H9 (cell line): Measurements from ENCODE around the gene IGLON5. TPM values are rescaled to one million over a fixed set of nuclear protein-coding genes. Genes with fewer than 3 reads are reported as not detected.
A peak's percentile ranks its signal among the peaks of the same experiment; 100 is the strongest.

Experiments used
- DNase-seq: peaks from one replicate; pipeline ENCODE4 v3.0.0-alpha.2; 2017
- H2AFZ ChIP-seq: one replicate; pipeline ENCODE4 v1.6.1; 2013; ENCODE audit warnings: mild to moderate bottlenecking, low read length, control low read depth, moderate library complexity
- H2AK5ac ChIP-seq: 2 replicates; pipeline ENCODE4 v1.6.1; 2013; ENCODE audit warnings: low read length, control low read depth, mixed read lengths; ENCODE audit not compliant: insufficient read length
- H2BK120ac ChIP-seq: one replicate; pipeline ENCODE4 v1.6.1; 2013; ENCODE audit warnings: low read depth, mild to moderate bottlenecking, low read length, control low read depth, inconsistent platforms; ENCODE audit not compliant: poor library complexity, severe bottlenecking
- H2BK12ac ChIP-seq: 2 replicates; pipeline ENCODE4 v1.6.1; 2013; ENCODE audit warnings: low read length, control low read depth, mixed read lengths, low read depth; ENCODE audit not compliant: insufficient read length
- H2BK15ac ChIP-seq: 2 replicates; pipeline ENCODE4 v1.6.1; 2013; ENCODE audit warnings: low read depth, low read length, control low read depth
- H2BK20ac ChIP-seq: one replicate; pipeline ENCODE4 v1.6.1; 2013; ENCODE audit warnings: low read depth, mild to moderate bottlenecking, low read length, control low read depth, inconsistent platforms; ENCODE audit not compliant: poor library complexity, severe bottlenecking
- H2BK5ac ChIP-seq: 2 replicates; pipeline ENCODE4 v1.6.1; 2013; ENCODE audit warnings: low read length, control low read depth, mixed read lengths; ENCODE audit not compliant: insufficient read length
- H3K14ac ChIP-seq: 2 replicates; pipeline ENCODE4 v1.6.1; 2013; ENCODE audit warnings: low read length, control low read depth; ENCODE audit not compliant: insufficient read depth
- H3K18ac ChIP-seq: 2 replicates; pipeline ENCODE4 v1.6.1; 2013; ENCODE audit warnings: low read depth, mild to moderate bottlenecking, mixed read lengths, low read length, control low read depth; ENCODE audit not compliant: insufficient read length
- H3K23ac ChIP-seq: 2 replicates; pipeline ENCODE4 v1.6.1; 2013; ENCODE audit warnings: low read length, control low read depth, mixed read lengths, low read depth; ENCODE audit not compliant: insufficient read length
- H3K23me2 ChIP-seq: 2 replicates; pipeline ENCODE4 v1.6.1; 2013; ENCODE audit warnings: low read depth, mild to moderate bottlenecking, mixed read lengths, low read length, control low read depth; ENCODE audit not compliant: insufficient read length, poor library complexity, severe bottlenecking
- H3K27ac ChIP-seq: 2 replicates; pipeline ENCODE4 v1.5.1; 2013; ENCODE audit warnings: low read length, control low read depth, mixed read lengths, low read depth; ENCODE audit not compliant: insufficient read length
- H3K27me3 ChIP-seq: 2 replicates; pipeline ENCODE4 v1.6.1; 2013; ENCODE audit warnings: low read length, control low read depth, inconsistent platforms; ENCODE audit not compliant: insufficient read depth
- H3K4ac ChIP-seq: 2 replicates; pipeline ENCODE4 v1.6.1; 2013; ENCODE audit warnings: low read depth, mild to moderate bottlenecking, control low read depth, inconsistent platforms, low read length, moderate library complexity
- H3K4me1 ChIP-seq: 2 replicates; pipeline ENCODE4 v1.6.1; 2013; ENCODE audit warnings: low read length, control low read depth, inconsistent platforms; ENCODE audit not compliant: insufficient read depth
- H3K4me2 ChIP-seq: 2 replicates; pipeline ENCODE4 v1.6.1; 2013; ENCODE audit warnings: low read length, control low read depth, mixed read lengths; ENCODE audit not compliant: insufficient read length, insufficient read depth
- H3K56ac ChIP-seq: 2 replicates; pipeline ENCODE4 v1.6.1; 2013; ENCODE audit warnings: low read depth, mild to moderate bottlenecking, mixed read lengths, low read length, control low read depth; ENCODE audit not compliant: insufficient read length
- H3K79me1 ChIP-seq: 2 replicates; pipeline ENCODE4 v1.6.1; 2013; ENCODE audit warnings: low read depth, mild to moderate bottlenecking, moderate library complexity, low read length, control low read depth, inconsistent platforms; ENCODE audit not compliant: insufficient read depth, poor library complexity, severe bottlenecking
- H3K79me2 ChIP-seq: 2 replicates; pipeline ENCODE4 v1.6.1; 2013; ENCODE audit warnings: low read length, control low read depth, inconsistent platforms; ENCODE audit not compliant: insufficient read depth
- H3K9ac ChIP-seq: 2 replicates; pipeline ENCODE4 v1.6.1; 2013; ENCODE audit warnings: low read length, control low read depth, mixed read lengths; ENCODE audit not compliant: insufficient read length; ENCODE audit errors: extremely low read depth
- H3K9me3 ChIP-seq: one replicate; pipeline ENCODE4 v1.6.1; 2013; ENCODE audit warnings: low read depth, low read length, inconsistent platforms; ENCODE audit not compliant: control insufficient read depth
- H3T11ph ChIP-seq: one replicate; pipeline ENCODE4 v1.6.1; 2013; ENCODE audit warnings: mild to moderate bottlenecking, low read length, control low read depth, inconsistent platforms
- H4K20me1 ChIP-seq: one replicate; pipeline ENCODE4 v1.6.1; 2013; ENCODE audit not compliant: control insufficient read depth, insufficient read length, insufficient read depth
- H4K5ac ChIP-seq: 2 replicates; pipeline ENCODE4 v1.6.1; 2013; ENCODE audit warnings: low read depth, mild to moderate bottlenecking, mixed read lengths, low read length, control low read depth; ENCODE audit not compliant: insufficient read length
- H4K8ac ChIP-seq: replicated peaks from 2 replicates; pipeline ENCODE4 v1.6.1; 2013; ENCODE audit warnings: low read length, control low read depth, mixed read lengths, low read depth; ENCODE audit not compliant: insufficient read length
- H4K91ac ChIP-seq: 2 replicates; pipeline ENCODE4 v1.6.1; 2013; ENCODE audit warnings: low read depth, mild to moderate bottlenecking, moderate library complexity, mixed read lengths, low read length, control low read depth; ENCODE audit not compliant: insufficient read length
- H3K27ac Mint-ChIP-seq, 3 experiments: 2 replicates in 2 of 3; 3 replicates in 1 of 3; pipeline ENCODE4 v1.8.0; 2020 to 2021; ENCODE audit warnings: mixed read lengths in 3 of 3, mild to moderate bottlenecking in 1 of 3, moderate library complexity in 1 of 3
- H3K27me3 Mint-ChIP-seq: 2 replicates; pipeline ENCODE4 v1.8.0; 2021; ENCODE audit warnings: low read depth, mild to moderate bottlenecking, moderate library complexity, mixed read lengths
- H3K36me3 Mint-ChIP-seq, 3 experiments: 2 replicates in 2 of 3; 3 replicates in 1 of 3; pipeline ENCODE4 v1.8.0; 2020 to 2021; ENCODE audit warnings: low read depth in 3 of 3, mixed read lengths in 3 of 3; ENCODE audit not compliant: insufficient read depth in 1 of 3
- H3K4me1 Mint-ChIP-seq, 2 experiments: 2 replicates each; pipeline ENCODE4 v1.8.0; 2020; ENCODE audit warnings: mixed read lengths in 2 of 2
- H3K4me3 Mint-ChIP-seq, 2 experiments: 2 replicates in 1 of 2; 3 replicates in 1 of 2; pipeline ENCODE4 v1.8.0; 2020 to 2021; ENCODE audit warnings: mild to moderate bottlenecking in 2 of 2, mixed read lengths in 2 of 2, moderate library complexity in 1 of 2
- H3K9me3 Mint-ChIP-seq, 2 experiments: 2 replicates in 1 of 2; 3 replicates in 1 of 2; pipeline ENCODE4 v1.8.0; 2020; ENCODE audit warnings: mild to moderate bottlenecking in 2 of 2, mixed read lengths in 2 of 2, moderate library complexity in 1 of 2
- CTCF ChIP-seq: fragments of 200-600 bp; sonication (generic); conservative IDR thresholded peaks from 3 replicates; pipeline ENCODE4 v1.8.0; 2021; ENCODE audit warnings: antibody characterized with exemption, mild to moderate bottlenecking
- WGBS: extraction: QIAGEN DNeasy Blood & Tissue Kit; methylation state at CpG from one replicate; pipeline ENCODE4 v1.1.7; 2013; ENCODE audit warnings: missing lambda C conversion rate, low lambda C conversion rate, mixed read lengths; ENCODE audit not compliant: insufficient read length; ENCODE audit errors: extremely low coverage; 5-methylcytosine and 5-hydroxymethylcytosine counted together
- total RNA-seq: library from RNA; stranded (reverse); gene quantifications from 2 replicates; pipeline ENCODE4 v1.2.1, GENCODE V29; 2021

IGLON5 gene
- total RNA-seq, 1 experiment from 2014 or later = 41.4 TPM

GRCh38 chr19:51337861-51338562 is 26.6 kb downstream of the IGLON5 start:
- Histone ChIP-seq H3K23ac (no peak overlapping the region), H4K20me1 (no peaks in the 10 kb centered on the region), H3K14ac (no peak overlapping the region), H4K8ac (no peak overlapping the region), H2BK12ac (no peak overlapping the region), H3K79me2 (no peaks in the 10 kb centered on the region), H3K79me1 (no peaks in the 10 kb centered on the region), H3K27me3 (no peaks in the 10 kb centered on the region), H3K56ac (no peak overlapping the region), H3K27ac (no peak overlapping the region), H3K4ac (no peak overlapping the region), H2BK15ac (no peak overlapping the region), H2AK5ac (no peak overlapping the region), H3K23me2 (peaks cover 6% of the 10 kb centered on the region), H3T11ph (no peak overlapping the region), H3K9ac (no peak overlapping the region), H2BK20ac (no peak overlapping the region), H3K4me1 (peaks cover 14% of the 10 kb centered on the region), H2AFZ (no peak overlapping the region), H3K18ac (no peak overlapping the region), H3K4me2 (peak overlapping the region; percentile 81), H4K5ac (no peak overlapping the region), H2BK120ac (no peak overlapping the region), H3K9me3 (no peaks in the 10 kb centered on the region), H2BK5ac (no peak overlapping the region), H4K91ac (no peak overlapping the region)
- H3K36me3 Mint-ChIP-seq = peaks cover 10 to 20% (median 17%) of the 10 kb centered on the region in 3 experiments
- no CpG with 5 or more reads among the region's 19 CpGs for WGBS
- no peak; the same call in 2 of the 3 replicates for TF ChIP-seq CTCF
- H3K4me3 Mint-ChIP-seq = peak overlapping the region; percentile 77 to 89
- peaks cover 19% of the 10 kb centered on the region for H3K27me3 Mint-ChIP-seq
- H3K27ac Mint-ChIP-seq = no peak overlapping the region; a peak in 1 of 7 replicates
- H3K4me1 Mint-ChIP-seq = peaks cover 21 to 33% of the 10 kb centered on the region in 2 experiments
- no peaks in the 10 kb centered on the region; a peak in 1 of 5 replicates for H3K9me3 Mint-ChIP-seq
- DNase-seq = no peak
